Measurements from ENCODE around the gene ADORA1.
A peak's percentile ranks its signal among the peaks of the same experiment; 100 is the strongest.

Gene ADORA1

DNA sequence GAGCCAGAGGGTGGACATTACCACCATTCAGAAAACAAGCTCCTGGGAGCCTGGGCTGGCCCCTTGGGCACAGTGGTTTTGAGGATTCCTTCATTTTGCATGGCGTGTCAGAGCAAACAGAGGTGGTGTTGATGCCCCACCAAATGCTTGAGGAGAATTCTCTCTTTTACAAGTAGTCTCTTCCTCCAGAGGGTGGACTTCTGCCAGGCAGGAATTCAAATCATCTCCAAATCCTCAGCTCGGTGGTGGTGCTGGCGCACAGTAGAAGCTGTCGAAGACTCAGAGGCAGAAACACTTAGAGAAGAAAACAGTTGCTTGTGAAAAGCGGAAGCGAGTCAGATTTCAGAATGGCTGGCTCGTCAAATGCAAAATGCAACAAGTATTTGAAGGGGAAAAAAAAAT lies 62.4 kb downstream of the ADORA1 start:
- DNase-seq, result no peak

DNA sequence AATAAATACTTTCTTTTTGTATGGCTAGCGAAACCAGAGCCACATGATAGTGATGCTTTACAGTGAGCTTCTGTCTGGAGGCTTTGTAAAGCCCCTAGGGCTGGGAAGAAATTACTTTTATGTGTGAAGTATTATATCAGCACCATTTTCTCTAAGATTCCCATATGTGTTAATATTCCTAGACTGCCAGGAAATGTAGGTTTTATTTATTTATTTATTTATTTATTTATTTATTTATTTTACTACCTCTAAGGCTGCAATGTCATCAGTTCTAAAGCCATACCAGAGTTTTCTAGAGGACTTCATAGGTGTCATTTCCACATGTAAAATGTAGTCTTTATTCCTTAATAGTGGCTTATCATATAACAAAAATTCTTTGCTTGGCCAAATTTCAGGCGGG lies 63.4 kb downstream of the ADORA1 start:
- DNase-seq, result no peak

DNA sequence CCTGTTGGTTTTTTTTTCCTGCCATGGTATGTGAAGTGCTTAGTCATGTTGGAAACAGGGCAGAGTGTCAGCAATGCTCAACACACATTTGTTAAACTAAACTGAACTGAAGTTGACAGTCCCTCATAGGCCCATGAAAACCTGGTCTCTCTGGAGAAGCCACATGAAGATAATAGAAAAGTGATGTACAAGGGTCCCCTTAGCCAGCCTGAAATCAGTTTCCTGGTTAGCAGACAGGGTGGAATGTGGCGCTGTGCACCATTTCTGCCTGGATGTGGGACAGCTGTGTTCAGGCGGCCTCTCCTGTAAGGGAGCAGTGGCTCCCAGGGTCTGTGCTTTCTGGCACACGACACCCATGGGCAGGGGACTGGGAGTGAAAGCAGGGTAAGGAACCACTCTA lies 68.8 kb downstream of the ADORA1 start:
- DNase-seq, result no peak

DNA sequence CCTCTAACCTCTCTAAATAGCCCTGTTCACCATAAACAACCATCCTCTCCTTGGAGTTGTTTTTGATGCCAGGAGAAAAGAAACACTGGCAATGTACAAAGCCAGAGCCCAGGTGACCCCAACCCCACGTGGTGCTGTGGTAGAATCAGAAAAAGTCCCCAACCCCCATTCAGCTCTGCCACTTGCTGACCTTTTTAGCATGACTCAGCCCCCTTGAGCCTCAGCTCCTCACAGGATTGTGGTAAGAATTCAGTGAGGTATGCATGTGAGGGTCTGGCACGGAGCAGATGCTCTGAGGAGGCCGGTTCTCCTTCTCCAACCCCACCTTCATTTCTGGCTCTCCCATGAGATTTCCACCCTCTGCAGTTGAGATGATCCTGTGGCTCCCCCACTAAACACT lies 70.1 kb downstream of the ADORA1 start:
- peak; percentile 77 for DNase-seq

DNA sequence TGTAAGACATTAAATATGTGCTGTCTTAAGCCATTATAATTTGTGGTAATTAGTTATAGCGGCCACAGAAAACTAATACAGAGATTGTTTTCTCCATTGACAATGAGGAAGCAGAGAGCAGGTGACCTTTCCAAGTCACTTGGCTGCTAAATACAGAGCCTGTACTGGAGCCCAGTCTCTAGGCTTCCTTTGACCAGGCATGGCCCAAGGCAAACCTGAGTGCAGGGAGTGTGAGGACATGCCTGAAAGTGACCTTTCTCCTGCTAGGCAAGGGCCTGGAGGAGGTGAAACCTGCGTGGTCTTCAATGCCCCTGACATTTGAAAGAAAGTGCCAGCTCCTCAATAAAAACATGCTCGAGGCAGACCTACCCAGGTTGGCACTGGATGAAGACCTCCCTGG lies 71.5 kb downstream of the ADORA1 start:
- no peak for DNase-seq

DNA sequence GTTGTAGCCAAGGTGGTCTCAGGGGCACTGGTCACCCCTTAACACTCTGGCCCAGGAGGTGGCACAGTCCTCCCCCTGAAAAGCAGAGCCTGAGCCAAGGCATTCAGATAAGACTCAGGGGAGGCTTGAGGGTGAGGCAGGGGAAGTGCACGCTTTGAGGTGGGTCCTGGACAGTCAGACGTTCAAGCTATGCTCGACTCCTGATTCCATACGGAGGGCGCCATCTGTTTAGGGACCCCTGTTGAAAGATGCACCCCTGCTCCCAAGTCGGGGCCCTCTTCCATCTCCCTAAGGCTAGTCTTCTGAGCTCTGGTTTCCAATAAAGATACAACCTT lies 71.9 kb downstream of the ADORA1 start:
- DNase-seq, result no peak

DNA sequence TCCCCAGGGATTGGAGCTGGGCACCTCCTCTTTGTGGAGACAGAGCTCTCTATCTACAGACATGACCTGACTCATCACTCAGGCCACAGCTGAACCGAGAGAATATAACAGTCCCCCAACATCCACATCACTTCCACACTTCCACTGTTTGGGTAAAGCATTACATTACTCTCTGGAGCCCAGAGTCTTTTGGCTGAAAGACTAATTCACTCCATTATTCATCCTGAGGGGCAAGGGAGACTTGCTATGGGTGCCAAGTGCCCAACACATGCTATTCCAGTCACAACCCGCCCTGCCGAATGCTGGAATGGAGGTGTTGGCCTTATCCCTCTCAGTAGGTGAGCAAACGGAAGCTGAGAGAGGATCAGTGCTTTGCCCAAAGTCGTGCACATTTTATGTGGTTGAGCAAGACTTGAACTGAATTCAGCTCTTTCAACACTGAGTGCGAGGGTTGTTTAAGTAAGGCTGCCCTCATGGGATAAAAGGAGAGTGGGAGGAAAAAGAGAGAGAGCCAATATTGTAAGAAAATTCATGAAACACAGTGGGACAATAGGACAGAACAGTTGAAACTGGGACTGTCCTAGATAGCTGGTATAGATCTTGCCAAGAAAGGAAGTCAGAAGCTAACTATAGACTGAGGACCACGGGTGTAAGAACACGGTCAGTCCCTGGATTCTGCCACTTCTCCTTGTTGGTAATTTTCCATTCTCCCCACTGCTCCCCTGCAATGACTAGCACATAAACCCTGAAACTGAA lies 72.5 kb downstream of the ADORA1 start:
- DNase-seq, result no peak

DNA sequence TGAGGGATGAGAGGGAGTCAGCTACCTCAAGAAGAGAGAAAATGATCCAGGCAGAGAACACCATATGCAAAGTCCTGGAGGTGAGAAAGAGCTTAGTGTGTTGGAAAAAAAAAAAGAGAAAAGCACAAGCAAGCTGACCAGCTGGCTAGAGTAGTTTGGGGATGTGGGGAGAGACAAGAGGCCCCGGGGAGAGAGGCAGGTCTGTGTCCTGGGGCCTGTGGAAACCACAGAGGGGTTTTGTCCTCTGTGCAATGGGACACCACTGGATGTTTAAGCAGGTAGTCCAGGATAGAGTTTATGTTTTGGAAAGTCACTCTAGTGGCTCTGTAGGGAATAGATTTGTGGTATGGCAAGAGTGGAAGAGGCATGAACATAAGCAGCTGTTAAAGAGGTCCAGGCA lies 73.4 kb downstream of the ADORA1 start:
- DNase-seq, result no peak

DNA sequence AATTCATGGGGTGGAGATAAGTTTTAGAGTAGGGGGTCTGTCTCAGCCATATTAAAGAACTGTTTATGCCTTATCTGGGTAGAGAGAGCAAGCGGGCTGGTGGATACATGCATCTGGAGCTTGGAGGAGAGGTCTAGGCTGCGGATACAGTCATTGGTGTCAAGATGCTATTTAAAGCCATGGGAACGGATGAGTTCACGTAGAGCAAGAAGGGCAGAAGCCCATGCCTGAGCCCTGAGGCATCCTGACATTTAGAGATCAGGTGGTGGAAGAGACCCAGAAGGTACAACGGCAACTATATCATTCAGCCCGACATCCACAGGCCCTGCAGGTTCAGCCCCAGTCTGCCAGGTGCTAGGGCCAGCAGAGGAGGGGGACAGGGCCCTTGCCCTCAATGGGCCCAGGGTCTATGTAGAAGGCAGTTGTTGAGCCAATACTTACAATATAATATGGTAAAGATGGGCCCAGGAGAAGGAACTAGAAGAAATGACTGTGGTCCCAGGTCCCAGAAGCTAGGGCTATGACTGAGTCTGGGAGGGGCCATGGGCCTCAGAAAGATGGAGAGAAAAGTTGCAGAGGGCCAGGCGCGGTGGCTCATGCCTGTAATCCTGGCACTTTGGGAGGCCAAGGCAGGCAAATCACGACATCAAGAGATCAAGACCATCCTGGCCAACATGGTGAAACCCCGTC lies 74.1 kb downstream of the ADORA1 start:
- DNase-seq, result no peak

DNA sequence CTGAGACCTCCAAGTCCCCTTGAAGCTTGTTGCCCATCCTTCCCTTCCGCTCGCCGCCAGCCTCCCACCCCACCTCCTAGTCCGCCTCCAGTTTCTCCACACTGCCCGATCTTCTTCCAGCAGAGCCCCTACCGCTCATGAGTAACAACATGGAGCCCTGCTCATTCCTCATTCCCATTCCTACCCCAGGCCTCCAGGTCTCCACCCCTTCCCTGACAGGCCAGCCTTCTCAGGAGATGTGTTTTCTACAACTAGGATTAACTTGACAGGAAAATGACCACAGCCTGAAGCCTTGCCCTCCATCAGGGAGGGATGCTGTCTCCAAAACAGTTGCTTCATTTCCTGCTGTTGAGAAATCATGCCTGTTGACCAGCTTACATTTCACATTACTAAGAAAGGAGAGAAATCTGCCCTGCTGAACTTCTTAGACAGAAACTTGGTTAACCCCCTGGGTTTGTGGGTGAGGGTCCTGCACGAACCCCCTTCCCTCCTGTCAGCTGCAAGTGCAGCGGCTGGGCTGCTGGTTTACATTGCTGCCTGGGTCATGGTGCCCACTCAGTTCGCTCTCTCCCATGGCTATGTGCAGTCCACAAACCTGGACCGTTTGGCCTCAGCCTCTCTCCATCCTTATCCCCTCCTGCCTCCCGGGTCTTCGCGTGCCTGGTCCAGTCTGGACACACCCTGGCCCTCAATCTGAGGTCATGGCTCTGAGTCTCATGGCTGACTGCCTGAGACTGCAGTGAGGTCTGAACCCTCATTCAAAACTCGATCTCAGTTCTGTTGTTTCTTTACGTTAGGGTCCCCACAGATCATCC lies 75.1 kb downstream of the ADORA1 start:
- peak; percentile 39 for DNase-seq

DNA sequence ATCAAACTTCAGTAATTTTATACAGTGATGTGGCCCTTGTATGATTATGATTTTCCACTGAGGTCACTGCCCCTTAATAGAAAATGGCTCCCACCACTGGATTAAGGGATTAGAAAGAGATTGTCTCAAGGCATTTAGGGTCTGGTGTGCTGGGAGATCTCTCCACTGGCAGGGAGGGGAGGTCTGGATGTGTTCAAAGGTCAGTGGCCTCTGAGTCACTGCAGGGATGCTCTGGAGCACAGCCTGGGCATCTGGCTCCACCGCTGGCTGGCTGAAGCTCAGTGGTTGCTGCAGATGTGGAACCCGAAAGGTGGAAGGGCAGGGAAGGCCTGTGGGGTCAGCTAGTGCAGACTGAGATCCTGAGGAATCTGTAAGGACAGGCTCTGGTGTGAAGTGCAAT lies 77.2 kb downstream of the ADORA1 start:
- DNase-seq, result no peak

DNA sequence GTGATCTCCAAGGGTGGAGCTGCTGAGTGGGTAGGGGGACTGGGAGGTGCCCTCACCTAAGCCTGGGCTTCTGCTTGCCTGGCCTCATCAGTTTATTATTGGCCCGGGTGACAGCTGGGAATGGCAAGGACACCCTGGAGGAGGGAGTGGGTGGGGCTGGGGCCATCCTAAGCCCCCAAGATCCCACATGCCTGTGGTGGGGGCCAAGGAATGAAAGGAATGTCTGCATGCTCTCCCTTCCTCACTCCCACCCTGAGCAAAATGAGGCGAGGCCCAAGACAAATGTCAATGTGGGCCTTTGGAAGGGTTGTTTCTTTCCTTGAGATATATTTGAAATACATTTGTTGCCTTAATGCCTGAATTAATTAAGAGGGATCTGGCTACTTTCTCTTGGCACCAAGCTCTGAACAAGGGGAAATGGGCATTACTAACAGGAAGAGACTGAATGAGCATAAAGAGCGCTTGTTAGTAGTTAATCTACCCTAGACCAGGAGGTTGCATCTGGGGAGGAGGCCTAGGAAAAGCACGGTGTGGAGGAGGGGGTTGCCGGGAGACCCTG lies 78.7 kb downstream of the ADORA1 start:
- DNase-seq, result peak; percentile 27

DNA sequence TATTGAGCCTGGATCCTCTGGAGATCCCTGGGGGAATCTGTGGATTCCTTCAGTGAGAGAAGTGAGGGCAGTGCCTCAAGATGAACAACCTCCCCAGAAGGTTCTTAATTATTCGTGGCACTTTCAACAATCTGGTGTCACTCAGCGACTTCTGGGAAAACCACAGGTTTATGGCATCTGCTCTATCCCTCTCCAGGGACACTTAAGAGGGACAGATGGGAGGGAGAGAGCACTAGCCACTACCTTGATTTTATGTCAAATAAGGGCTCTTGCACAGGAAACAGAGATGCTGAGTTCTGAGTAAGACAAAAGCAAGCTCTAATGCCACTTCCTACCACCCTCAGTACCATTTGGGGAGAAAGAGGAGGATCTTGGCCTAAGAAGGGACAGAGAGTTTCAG lies 80.2 kb downstream of the ADORA1 start:
- DNase-seq, result no peak

DNA sequence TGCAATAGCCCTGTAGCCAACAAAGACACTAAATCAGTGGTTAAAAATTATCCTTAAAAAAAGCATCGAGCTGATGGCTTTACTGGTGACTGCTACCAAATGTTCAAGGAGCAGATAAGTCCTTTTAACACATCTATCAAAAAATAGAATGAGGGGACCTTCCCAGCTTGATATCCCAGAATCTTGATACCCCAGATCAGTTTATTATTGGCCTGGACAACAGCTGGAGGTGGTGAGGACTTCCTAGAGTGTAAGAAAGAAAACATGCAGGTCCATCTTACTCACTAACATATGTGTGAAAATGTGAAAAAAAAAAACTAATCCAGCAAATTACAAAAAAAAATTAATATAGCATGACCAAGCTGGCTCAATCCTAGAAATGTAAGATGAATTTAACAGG lies 80.7 kb downstream of the ADORA1 start:
- DNase-seq, result no peak

DNA sequence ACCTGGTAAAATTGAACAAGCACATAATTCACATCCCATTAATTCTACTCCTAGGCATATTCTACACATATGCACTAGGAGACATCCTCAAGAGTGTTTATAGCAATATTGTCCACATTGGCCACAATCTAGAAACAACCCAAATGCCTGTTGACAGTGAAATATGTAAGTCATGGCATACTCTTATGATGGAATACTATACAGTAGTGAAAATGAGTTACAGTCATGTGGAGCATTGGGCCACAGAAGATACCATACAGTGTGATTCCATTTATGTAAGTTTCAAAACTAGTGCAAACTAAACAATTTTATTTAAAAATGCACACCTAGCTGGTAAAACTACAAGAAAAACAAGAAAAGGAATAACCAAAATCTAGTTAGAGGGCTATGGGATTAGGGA lies 82.8 kb downstream of the ADORA1 start:
- DNase-seq, result no peak

DNA sequence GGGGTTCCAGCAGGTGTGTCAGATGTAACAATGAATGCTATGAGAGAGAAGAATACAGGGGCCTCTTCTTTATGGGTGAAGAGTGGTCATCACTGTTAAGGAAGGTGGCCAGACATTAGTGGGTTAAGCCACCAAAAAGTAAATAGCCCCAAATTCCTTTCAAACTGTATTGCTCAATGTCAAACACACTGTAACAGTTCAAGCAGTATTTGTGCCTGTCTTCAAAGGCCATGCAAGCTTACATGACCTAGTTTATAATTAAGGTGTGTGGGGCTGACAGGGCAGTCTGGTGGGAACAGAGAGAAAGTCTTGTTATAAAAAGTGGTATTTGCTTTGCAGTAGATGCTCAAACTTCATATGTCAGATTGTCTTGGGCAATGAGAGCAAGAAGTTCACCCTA lies 83.5 kb downstream of the ADORA1 start:
- no peak for DNase-seq

DNA sequence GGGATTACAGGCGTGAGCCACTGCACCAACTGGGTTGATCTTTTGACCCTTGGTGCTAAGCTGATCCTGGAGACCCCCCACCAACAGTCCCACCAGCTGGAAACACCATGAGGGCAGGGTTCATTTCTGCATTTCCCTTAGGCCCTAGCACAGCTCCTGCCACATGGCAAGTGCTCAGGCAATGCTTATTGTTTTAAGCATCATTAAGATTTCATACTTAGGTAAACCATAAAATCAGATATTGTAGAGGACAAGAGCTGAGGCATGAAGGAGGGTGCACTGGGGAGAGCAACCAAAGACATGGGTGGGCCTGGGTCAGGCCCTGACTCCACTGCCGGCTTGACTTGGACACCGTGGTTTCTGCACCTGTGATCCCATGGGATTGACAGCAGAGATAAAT lies 84.3 kb downstream of the ADORA1 start:
- no peak for DNase-seq

DNA sequence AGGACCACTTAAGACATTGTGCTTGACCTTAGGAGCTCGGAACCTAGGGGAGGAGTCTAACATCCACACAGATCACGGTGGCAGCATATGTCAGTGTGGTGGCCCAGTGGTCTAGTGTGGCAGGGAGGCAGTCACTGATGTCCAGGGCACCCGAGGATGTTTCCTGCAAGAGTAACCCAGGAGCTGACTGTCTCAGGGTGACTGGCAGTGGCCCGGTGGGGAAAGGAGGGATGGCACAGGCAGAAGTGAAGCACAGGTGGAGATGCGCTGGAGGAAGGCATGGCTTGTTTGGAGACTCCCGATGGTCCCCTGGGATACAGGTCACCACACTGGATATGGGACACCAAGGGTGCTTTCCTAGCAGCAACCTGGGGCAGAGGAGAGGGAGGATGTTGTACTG lies 85.6 kb downstream of the ADORA1 start:
- DNase-seq, result no peak

DNA sequence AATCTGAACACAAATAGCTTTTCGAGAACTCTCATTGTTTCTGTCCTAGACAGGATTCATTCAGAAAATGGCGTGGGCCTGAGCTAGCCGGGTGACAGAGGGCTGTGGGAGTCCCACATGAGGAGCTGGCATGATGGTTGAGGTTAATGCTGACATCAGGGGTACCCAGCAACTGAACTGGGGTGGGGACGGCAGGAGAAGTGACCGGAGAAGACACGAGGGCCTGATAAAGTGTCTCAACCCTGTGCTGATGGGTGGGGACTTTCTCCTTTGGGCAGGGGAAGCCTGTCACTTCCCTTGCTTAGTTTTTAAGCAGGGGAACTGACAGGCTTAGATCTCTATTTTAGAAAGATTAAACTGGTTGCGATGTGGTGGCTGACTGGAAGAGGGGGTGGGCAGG lies 87.3 kb downstream of the ADORA1 start:
- no peak for DNase-seq

DNA sequence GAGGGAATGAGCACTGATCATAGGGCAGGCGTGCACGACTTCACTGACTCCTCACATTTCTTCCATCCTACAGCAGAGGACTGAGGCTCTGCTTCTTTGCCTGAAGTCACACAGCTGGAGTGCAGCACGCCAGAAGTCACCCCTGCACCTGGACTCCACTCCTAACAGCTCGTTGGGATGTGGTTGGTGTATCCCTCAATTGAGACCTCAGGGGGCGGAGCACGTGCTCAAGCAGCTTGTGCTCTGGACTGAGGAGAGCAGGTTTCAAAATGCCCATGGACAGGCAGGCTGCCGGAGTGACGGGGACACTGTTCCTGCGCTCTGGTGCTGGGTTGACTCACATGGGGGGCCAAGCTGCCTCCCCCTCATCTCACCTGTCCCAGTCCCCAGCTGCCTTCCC lies 88.0 kb downstream of the ADORA1 start:
- no peak for DNase-seq

DNA sequence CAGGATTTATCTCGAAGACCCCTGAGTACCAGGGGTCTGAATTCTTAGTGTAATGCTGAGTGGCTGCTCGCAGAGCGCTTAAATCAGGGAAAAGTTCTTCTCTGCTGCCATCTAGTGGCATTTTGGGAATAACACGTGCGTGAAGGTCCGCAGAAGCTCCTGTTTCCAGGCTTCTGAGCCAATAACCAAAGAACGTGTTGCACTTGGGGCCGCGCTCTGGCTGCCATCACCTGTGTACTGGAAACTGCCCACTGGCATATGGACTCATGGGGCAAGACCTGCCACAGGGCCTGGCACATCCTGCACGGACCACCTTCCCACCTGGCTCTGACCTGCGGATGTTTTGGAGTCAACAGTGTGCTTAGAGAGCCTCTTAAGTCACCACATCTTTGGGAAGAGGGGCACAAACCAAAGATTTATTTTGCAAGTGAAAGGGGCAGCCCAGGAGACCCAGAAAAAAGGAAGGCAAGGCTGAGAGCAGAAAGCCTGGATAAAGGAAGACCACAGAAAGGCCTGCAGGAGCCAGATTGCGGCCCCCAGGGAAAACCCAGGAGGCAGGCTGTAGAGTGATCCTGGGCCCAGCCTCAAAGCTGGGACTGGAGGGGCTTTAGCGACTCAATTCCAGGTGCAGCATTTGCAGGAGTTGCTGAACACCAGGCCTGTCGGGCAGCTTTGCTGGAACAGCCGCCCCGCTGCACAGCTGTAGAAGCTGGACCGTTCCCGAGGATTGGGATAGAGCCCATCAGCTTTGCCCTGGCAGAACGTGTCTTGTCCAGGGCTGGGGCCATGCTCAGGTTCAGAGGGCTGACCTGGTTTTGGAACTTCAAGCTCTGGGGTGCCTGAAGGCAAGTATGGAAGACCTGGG lies 89.0 kb downstream of the ADORA1 start:
- DNase-seq, result peak; percentile 63
